Activated CD4-positive, alpha-beta T cell treated with anti-CD3 and anti-CD28 coated beads, Interleukin-2, Interleukin-6, amounts not matched to agents 100 ng/mL and 50 ng/mL, durations not matched to agents 16 hours and 8 hours (primary cell): Measurements from ENCODE around the gene ASAH2B.

Experiments used
- DNase-seq: peaks from one replicate; pipeline ENCODE4 v3.0.0-alpha.2; 2020

The ASAH2B gene

DNA sequence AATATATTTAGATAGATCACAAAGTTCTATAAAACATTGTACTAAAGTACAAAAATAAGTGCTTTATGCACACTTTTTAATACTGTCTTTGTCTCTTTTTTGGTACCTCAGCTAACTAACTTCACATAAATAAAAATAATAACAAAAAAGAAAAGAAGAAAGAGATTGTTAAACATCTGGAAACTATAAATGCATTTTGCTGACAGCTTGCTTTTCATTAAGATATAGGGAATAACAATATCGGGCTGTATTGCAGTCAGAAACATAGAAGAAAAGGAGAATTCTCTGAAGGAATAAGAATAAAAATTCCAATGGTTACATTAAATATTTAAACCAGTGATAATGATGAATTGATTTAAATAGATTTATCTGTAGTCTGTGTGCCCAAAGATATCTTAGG, 59.9 kb downstream of the ASAH2B start:
- no peak for DNase-seq

GRCh38 chr10:50805981-50806622, 66.4 kb downstream of the ASAH2B start:
- no peak for DNase-seq

- no peak for DNase-seq
Observed at GRCh38 chr10:50807851-50808776, 68.4 kb downstream of the ASAH2B start.
